Activated CD8-positive, alpha-beta memory T cell treated with anti-CD3 and anti-CD28 coated beads for 48 hours (primary cell): ENCODE data around the gene CHD1.

Experiments used
- DNase-seq, 3 experiments: peaks; one replicate each; pipeline ENCODE4 v3.0.0-alpha.2; 2020; ENCODE audit warnings: low read depth in 2 of 3, low spot score in 2 of 3

The CHD1 gene

GRCh38 chr5:98936948-98937715 is 8.3 kb upstream of the CHD1 start:
- no peak for DNase-seq

DNA sequence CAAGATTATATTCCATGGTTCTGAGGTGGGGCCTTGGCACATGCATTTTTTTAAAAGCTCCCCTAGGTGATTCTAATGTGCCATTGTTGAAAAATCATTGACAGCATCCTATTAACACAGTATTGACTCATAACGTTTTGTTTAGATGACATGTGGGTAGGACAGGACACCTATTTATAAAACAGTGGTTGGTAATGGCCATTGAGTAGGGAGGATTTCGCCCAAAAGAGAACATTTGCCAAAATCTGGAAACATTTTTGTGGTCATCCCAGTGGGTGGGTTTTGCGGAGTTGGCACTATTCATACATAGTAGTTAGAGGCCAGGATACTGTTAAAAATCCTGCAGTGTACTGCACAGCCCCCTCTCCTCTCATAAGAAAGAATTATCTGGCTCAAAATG is 6.4 kb upstream of the CHD1 start:
- DNase-seq, result no peak

- no peak for DNase-seq
These were observed 5.7 kb upstream of the CHD1 start for GRCh38 chr5:98934546-98934945.

DNA sequence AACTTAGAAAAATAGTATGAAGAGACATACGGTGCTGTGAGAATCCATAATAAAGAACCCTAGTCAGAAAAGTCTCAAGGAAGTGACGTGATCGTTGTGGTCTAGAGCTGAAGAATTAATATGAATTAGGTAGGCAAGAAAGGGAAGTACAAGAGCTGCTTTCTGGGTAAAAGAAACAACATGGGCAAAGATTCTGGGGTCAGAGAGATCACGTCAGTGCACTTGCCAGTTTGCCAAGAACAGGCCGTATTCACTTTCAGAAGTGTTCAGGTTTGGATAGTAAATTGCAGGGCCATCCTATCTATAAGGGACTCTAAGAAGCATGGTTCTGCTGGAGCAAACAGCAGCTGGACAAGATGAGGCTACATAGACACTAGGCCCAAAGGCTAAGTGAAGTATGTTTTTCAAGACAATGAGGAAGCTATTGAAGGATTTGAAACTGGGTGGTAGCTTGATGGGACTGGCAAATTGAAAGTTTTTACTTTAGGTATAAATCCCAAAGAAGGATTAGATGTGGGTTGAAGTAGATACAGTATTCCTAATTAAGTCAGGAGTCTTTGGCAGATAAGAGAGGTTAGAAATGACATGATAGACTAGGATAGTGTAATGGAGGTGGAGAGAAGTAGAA is 4.8 kb upstream of the CHD1 start:
- DNase-seq, result no peak

DNA sequence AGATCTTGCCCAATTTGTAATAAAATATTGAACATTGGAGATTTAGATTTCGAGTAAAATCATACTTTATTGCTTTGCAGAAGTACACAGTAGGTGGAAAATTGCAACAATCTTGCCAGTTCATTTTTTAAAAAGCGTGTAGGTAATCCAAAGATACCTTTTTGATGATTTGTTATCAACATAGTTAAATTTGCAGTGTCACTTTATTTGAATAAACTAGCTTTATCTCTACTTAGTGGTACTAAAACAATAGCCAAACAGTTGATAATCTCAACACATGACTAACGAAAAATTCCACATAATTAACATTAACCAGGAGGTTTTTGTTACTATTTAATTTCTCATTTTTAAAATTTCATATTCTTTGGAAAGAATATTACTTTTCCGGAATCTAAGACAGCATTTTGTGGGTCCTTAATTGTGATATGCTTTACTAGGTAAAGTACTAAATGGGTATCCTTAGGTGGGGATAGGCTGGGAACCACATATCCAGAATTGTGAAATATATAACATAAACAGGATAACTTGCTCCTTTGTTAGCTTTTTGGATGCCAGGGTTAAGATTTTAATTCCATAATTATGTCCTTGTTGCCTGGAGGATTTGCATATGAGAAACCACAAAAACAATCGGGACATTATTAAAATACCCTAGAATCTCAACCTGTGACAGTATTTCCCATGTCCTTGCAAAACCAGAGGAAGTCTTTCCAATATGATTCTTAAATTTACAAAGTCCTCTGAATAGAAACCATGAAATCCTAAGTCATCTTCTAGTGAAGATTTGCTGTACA is 2.4 kb upstream of the CHD1 start:
- no peak for DNase-seq

- no peak for DNase-seq
These were observed 997 bp upstream of the CHD1 start for GRCh38 chr5:98929710-98930298.

DNA sequence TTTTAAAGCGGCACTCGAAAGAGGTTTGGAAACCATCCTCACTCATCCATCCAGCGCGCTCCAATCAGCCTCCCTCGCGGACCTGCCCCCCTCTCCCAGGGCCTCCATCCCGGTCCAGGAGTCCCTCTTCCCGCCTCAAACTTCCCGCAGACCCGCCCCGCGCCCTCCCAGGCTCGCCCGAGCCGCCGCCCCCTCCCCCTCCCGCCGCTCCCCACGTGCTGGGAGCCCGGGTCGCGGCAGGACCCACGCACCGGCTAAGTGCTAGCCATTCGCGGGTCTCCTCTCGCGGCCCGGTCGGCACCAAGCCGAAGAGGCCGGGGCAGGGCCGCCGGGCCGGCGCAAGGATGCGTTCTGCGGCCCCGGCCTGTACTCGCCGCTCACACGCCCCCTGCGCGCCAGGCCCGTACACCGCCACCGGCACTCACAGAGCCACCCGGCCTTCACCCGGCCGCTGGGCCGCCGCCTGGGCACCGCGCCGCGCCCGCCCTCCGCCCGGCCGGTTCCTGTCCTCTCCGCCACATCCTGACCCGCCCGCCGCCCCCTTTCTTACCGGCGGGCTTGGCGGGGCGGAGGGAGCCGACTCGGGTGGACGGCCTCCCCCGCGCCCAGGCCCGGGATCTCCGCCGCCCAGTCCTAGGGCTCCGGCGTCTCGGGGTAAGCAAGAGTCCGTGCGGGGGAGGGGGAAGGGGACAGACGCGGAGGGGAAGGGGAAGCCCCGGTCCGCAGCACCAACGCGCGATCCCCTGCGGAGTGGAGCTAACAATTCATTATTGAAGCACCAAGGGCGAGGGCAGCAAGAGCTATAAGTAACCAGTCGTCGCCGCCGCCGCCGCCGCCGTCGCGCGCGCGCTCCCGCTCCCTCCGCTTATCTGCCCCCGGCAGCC is 576 bp downstream of the CHD1 start:
- peak; percentile 21 to 28 (median 23) for DNase-seq

DNA sequence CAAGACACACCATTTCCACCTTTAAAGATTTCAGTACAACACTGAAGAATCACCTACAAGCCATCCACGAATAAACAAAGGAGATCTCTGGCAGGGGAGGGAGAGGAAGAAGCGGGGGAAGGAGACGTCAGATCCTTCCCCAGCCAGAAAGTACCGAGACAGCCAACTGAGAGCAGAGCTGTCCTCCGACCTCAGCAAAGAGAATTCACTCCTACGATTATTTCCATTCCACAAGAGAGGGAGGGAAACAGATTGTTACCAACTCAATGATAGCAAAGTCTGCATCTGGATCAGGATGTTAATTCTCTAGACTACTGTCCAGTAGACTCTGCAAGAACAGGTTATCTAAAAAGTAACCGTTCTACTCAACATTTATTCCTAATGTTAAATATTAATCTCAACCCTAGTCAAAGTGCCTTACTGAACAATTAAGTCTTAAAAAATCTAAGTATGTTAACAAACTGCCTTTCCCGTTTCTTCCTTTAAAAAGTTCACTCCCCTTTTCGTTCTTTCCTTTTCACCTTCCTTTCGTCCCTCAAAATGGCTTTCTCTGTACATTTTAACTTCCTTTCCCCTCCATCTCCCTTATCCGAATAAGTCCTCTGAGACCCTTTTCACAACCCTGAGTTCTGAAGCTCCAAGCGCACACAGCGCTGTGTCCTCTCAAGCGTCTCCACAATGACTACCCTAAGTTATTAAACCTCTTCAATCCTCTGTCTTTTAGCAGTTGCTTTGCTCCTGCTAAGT is 1.4 kb downstream of the CHD1 start:
- DNase-seq, result no peak

DNA sequence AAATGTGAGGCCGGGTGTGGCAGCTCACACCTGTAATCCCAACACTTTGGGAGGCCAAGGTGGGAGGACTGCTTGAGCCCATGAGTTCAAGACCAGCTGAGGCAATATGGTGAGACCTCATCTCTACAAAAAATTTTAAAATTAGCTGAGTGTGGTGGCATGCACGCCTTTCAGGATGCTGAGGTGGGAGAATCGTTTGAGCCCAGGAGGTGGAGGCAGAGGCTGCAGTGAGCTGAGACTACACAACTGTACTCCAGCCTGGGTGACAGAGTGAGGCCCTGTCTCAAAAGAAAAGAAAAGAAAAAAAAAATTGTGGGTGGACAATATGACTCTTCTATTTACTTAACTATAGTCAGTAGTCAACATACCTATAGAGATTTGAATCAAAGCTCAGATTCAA is 4.8 kb downstream of the CHD1 start:
- no peak for DNase-seq

GRCh38 chr5:98921947-98922505 is 6.8 kb downstream of the CHD1 start:
- no peak for DNase-seq

DNA sequence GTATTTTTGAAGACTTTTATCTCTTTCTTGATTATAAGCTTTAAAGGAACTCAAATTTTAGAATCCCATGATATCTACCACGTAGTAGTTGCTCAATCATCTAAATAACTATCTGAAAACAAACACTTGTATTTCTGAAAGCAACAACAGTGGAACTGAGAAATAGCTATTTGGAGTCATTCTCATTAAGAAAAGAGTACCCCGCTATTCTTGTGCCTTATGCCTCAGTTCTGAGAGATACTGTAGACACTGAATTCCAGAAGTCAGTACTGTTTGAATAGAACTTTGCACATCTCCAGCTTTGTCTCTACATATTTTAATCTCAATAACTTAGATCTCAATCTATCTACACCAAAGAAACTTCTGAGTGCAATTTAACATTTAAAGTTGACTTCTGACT is 11.4 kb downstream of the CHD1 start:
- no peak for DNase-seq

DNA sequence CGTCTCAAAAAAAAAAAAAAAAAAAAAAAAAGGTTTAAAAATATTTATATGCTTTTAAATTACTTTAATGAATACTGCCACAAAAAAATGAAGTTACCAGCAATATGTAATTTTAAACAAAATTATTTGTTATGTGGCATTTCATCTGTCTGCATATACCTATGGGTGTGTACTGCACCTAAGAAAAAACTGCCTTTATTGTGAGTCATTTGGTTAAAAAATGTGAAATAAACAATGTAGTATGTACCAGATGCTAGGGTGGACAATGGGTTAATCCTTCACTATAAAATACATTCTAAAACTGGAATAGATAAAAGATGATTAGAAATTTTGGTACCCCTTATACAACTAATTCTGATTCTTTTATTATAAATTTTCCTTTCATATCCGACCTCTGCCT is 12.3 kb downstream of the CHD1 start:
- no peak for DNase-seq

DNA sequence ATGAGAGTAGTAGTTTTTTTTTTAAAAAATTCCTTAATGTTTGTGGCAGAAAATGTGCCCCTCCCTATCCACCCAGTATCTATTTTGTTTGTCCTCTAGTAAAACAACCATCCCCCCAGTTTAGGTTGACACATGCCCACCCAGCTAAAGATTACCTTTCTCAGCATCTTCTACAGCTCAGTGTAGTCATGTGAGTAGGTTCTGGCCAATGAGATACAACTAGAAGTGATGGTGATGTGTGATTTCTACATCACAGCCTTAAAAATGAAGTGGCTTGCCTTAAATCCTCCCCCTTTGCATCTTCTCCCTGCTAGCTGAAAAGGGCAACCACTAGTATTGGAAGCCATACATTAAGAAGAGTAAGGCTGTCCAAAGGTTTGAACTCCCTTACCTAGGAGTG is 14.9 kb downstream of the CHD1 start:
- no peak for DNase-seq

GRCh38 chr5:98911280-98912040 is 17.3 kb downstream of the CHD1 start:
- DNase-seq, result no peak

GRCh38 chr5:98909363-98909762 is 19.4 kb downstream of the CHD1 start:
- no peak for DNase-seq

DNA sequence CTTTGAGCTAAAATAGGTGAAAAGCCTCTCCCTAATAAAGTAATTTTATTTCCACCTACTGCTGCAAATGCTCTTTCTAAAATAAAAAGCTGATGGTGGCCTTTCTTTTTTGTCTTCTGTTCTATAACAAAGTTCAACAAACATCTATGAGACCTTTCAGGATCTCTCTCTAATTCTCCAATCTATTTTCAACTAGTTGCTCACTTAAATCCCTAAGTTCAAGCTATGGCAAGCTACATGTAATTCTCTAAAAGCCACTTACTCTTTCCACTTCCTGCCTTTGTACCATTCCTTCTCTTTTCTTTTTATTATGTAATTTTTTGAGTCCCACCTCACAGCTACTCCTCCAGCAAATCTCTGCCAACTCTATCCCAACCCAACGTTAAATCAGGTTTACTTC is 20.9 kb downstream of the CHD1 start:
- DNase-seq, result no peak

DNA sequence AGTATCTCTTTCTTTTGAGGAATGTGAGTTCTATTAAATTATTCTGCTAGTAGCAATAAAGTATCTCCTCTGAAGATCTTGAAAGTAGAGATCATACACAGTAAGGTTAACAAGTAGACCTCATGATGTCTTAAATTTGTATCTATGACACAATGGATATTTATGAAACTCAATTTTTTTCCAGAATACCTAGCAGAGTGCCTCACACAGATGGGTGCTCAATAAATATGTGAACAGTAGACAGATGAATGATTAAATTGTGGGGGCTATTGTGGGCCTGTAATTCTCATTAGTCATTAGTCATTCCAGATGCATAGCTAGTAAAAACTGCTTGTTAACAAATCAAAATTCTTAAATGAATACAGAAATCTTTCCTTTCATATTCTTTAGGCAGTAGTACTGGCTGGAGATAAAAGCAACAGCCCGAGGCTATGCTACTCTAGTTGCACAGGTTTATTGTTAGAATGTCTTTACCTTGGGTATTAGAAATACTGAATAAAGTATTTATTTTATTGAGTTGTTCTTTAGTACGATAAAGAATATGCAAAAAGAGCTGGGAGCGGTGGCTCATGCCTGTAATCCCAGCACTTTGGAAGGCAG is 22.0 kb downstream of the CHD1 start:
- DNase-seq, result no peak

GRCh38 chr5:98905857-98906688 is 22.7 kb downstream of the CHD1 start:
- no peak for DNase-seq
